GM06990 (cell line): ENCODE data around the gene WEE1.

ENCODE experiments used
- DNase-seq: peaks from one replicate; pipeline ENCODE4 v3.0.0-alpha.2; 2011; ENCODE audit not compliant: insufficient read length; ENCODE audit errors: extremely low read depth
- H3K27me3 ChIP-seq: replicated peaks from 2 replicates; pipeline ENCODE4 v1.6.0; 2011; ENCODE audit warnings: low read length; ENCODE audit not compliant: control insufficient read depth, insufficient read depth
- H3K36me3 ChIP-seq: 2 replicates; pipeline ENCODE4 v1.5.1; 2011; ENCODE audit warnings: low read length; ENCODE audit not compliant: control insufficient read depth, insufficient read depth
- H3K4me3 ChIP-seq: replicated peaks from 2 replicates; pipeline ENCODE4 v1.5.1; 2011; ENCODE audit warnings: low read depth, mild to moderate bottlenecking, control low read depth, low read length
- TF ChIP-seq, protein P1 (sequence below): IDR thresholded peaks from 2 replicates; pipeline ENCODE4 v1.5.1; 2011; ENCODE audit warnings: low read length, control low read depth, mild to moderate bottlenecking, inconsistent platforms; ENCODE audit not compliant: insufficient read depth, poor library complexity, severe bottlenecking

The WEE1 gene

DNA sequence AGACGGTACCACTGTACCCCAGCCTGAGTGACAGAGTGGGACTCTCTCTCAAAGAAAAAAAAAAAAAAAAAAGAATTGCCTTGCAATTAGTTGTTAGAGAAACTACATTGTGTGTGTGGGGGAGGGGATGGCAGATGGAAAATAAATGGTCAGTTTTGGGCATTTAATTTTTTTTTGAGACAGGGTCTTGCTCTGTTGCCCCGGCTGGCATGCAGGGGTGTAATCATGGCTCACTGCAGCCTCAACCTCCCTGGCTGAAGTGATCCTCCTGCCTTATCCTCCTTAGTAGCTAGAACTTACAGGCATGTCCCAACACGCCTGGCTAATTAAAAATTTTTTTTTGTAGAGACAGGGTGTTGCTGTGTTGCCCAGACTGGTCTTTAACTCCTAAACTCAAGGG, 36.4 kb downstream of the WEE1 start:
- DNase-seq, result no peak

DNA sequence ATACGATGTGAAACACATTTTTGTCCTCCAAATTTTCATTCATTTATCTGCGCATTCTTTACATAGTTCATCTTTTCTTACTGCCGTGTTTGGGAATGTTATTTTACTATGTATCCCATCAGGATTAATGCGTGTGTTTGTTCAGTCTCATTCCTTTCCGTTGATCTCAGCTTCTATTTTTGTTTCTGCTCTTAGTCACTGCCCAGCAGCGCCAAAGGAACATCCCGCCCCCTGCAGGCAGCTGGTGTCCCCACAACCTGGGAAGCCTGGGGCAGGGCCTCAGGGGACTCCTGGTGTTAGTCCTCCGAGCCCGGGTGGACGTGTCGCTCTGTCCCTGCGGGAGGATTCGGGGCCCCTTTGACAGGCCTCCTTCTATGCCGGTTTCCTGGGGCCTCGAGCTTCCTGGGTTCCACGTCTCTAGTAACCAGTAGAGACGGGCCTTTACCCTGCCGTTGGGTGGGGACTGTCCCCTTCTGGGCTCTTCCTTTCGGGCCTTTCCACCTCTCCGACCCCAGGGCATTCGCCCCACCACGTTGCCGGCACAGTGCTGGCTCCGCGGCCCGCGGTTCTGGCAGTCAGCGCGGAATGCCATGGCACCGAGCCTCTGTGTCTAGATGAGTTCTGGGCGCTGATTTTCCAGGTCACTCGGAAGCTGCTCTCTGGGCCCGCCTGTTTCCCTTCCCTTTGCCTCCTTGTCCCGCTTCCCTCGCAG, 39.8 kb downstream of the WEE1 start:
- TF ChIP-seq, protein P1, sequence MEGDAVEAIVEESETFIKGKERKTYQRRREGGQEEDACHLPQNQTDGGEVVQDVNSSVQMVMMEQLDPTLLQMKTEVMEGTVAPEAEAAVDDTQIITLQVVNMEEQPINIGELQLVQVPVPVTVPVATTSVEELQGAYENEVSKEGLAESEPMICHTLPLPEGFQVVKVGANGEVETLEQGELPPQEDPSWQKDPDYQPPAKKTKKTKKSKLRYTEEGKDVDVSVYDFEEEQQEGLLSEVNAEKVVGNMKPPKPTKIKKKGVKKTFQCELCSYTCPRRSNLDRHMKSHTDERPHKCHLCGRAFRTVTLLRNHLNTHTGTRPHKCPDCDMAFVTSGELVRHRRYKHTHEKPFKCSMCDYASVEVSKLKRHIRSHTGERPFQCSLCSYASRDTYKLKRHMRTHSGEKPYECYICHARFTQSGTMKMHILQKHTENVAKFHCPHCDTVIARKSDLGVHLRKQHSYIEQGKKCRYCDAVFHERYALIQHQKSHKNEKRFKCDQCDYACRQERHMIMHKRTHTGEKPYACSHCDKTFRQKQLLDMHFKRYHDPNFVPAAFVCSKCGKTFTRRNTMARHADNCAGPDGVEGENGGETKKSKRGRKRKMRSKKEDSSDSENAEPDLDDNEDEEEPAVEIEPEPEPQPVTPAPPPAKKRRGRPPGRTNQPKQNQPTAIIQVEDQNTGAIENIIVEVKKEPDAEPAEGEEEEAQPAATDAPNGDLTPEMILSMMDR, result peak; percentile 96
- no peaks in the 10 kb centered on the region for H3K36me3 ChIP-seq
- H3K27me3 ChIP-seq, result no peaks in the 10 kb centered on the region
- peak overlapping the region; percentile 53 for H3K4me3 ChIP-seq
- DNase-seq, result peak; percentile 88

More for the DNA sequence above, 36.4 kb downstream of the WEE1 start:
- Histone ChIP-seq H3K27me3 (no peaks in the 10 kb centered on the region), H3K36me3 (no peaks in the 10 kb centered on the region), H3K4me3 (no peak overlapping the region)
- TF ChIP-seq, protein P1, result no peak

DNA sequence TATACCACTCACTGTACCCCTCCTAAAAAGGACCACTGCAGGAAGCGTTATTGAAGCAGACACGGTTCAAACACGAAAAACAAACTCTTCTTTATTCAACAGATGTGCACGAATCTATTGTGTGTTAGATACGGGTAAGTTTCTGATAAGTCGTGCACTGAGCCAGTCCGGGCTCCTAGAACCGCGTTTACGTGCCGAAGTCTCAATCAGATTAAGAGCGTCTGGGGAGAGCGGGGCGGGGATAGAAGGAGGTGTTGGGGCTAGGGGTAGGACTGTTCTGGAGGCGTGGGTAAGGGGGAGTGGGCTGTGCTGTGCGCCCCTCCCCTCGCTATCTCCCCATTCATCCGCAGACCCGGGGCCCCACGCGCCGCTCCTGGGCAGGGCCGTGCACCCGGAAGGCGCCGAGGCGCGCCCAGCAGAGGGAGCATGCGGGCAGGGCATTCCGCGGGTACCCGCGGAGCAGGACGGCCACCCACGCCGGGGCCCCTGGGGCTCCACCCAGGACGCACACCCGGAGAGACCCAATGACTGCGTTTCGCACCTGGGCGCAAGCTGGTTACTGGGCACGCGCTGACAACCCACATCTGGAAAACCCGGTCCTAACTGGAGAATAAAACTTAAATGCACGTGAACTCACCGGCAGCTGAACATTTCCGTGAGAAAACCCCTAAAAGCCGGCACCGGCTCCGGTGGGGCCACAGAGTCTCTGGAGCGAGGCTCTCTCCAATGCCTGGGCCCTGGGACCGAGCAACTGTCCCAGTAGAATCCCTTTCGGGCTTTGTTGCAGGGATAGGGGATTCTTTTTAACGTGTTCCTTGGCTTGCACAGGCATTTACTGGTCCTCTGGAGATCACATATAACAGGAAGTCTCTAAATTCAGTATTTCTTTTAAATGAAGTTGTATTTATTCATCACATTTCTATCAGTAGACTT, 40.6 kb downstream of the WEE1 start:
- no peaks in the 10 kb centered on the region for H3K36me3 ChIP-seq
- TF ChIP-seq, protein P1, result peak; percentile 71
- peak overlapping the region; percentile 53 for H3K4me3 ChIP-seq
- H3K27me3 ChIP-seq, result no peaks in the 10 kb centered on the region
- peak; percentile 97 for DNase-seq

DNA sequence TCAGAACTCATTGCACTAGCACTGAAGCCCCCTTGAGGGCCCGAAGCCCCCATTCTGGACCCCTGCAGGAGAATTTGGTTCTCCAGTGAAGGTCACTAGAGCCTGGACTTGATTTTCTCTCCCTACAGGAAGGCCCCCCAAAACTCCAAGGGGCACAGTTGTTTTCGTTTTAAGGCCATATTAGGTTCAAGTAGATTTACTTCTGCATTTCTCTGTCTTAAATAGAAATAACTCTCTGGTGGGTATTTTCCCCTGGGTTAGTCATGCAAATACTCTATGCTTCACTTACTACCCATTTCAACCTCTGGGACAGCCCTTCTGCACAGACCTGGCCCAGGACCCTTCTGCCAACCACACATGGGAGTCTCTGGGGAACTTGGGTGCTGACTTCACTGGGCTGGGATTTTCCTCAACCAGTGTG, 41.6 kb downstream of the WEE1 start:
- H3K4me3 ChIP-seq, result peak overlapping the region; percentile 53
- DNase-seq, result peak; percentile 65
- TF ChIP-seq, protein P1, result no peak

DNA sequence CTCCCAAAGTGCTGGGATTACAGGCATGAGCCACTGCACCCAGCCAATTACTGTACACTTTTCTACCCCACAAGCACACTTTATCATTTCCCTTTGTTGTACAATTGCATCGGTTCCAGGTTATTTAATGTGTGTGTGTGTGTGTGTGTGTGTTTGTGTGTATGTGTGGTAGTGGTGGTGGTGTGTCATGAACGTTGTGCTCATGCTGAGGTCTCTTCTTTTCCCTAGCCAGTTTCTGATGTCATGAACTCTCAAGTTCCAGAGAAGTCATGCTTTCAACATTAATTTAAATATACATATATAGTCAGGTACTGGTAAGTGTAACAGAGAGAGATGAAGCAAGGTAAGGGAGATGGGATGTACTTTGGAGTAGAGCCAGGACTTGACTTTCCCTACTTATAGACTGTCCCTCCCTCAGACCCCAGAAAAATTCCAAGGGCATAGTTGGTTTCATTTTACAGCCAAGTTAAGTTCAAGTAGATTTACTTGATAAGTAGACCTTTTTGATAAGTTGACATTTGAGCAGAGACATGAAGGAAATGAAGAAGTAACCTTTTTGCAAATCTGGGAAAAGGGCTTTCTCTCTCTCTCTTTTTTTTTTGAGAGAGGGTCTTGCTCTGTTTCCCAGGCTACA, 42.7 kb downstream of the WEE1 start:
- Histone ChIP-seq H3K27me3 (no peaks in the 10 kb centered on the region), H3K4me3 (no peak overlapping the region), H3K36me3 (no peaks in the 10 kb centered on the region)
- TF ChIP-seq, protein P1, result no peak
- DNase-seq, result no peak

More for the DNA sequence above, 41.6 kb downstream of the WEE1 start:
- Histone ChIP-seq H3K36me3 (no peaks in the 10 kb centered on the region), H3K27me3 (no peaks in the 10 kb centered on the region)
